GM18520 (cell line): Measurements from ENCODE around the gene NAGS.
"Not testable (repeated sequence)": the region's sequence is repeated elsewhere in the genome, so short reads cannot be mapped to it uniquely, and the experiment has no call there.

Experiments used
- ATAC-seq: cut with Tn5 transposase; IDR thresholded peaks from one replicate; pipeline ENCODE4 v1.9.1; 2021; ENCODE audit not compliant: unreplicated experiment

Gene NAGS

GRCh38 chr17:44004077-44004760, at the start of gene NAGS:
NAGS (plus strand) TSS chr17:44004622; CDS start chr17:44004664, 42 bp downstream.
- ATAC-seq: no peak

DNA sequence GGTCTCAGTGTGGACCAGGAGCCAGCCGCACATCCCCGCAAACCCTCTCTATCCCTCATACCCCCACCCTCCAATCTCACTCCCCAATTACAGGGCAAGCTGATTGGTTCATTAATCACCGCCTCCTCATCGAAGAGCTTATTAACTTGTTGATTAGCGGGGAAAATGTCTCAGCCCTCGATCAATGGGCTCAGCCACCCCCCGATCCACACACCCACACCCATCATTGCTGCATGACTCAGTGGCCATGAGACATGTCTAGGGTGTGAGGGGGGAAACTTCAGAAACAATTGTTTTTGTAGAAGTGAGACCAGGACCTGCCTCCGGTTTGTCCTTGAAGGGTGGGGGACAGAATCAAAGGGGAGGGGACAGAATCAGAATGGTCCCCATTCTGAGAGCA, 48.2 kb upstream of the NAGS start:
- ATAC-seq: no peak

DNA sequence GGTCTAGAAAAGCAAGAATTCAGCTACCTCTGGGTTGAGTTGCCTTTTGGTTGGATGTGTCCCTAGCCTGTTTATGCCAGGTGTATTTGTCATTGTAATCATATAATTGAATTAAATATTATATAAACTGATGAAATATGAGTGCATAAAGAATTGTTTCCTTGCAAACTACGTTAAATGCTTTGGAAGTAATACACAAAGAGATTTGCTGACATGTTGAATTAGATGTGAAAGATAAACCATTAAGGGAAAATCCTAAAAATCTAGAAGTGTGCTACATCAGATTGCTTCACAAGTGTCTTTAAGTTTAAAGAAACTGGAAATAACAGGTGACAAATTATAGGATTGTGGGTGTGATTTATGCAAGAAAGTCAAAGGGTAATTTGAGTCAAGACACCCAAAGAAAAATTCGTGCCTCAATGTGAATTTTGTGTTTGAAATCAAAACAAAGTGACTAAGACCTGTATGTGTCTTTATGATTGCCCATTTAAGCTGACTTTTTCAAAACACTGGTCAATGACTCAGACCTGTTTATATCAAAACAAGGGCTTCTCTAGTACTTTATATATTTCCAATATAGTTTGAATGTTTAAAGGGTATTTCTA, 45.6 kb upstream of the NAGS start:
- no peak for ATAC-seq

DNA sequence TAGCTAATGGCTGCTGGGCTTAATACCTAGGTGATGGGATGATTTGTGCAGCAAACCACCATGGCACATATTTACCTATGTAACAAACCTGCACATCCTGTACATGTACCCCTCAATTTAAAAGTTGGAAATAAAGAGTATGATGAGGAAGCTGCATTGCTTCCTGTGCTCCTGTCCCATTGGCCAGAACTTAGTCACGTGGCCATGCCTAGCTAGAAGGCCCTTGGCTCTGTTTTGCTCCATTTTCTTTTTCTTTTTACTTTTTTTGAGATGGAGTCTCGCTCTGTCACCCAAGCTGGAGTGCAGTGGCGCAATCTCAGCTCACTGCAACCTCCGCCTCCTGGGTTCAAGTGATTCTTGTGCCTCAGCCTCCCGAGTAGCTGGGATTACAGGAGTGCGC, 43.1 kb upstream of the NAGS start:
- ATAC-seq: not testable (repeated sequence)

GRCh38 chr17:43961954-43962353, 42.5 kb upstream of the NAGS start:
- no peak for ATAC-seq

DNA sequence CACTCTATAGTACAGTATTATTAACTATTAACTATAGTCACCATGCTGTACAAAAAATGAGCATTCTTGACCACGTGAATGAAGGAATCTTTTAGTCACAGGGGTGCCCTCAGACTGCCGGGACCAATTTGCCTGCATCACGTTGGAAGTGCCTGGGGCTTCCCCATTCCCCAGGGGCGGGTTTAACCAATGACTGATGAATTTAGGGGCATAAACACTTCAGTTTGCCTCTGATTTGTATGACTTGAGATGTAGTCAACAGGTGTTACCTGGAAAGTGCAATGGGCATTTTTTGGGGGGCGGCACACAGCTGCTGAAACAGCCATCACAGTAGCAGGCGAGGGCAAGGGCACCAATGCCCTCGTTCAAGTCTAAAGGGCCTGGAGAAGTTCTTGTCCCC, 41.9 kb upstream of the NAGS start:
- no peak for ATAC-seq

DNA sequence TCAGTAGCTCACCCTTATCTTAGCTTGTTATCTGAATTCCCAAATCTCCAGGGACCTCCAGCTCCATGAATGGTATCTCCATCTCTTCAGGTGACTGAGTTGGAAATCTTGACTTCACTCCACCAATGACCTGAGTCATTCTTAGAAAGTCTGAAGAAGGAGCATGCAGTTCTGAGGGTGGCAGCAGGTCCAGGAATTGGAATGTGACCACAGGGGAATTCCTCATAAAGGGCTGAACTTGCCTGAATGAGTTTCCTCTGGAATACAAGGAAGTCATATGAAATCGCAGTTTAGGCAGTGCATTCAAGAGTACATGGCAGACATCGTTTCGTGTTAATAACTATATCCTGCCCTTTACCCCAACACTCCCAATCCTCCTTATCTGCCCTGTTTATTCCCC, 38.1 kb upstream of the NAGS start:
- no peak for ATAC-seq

DNA sequence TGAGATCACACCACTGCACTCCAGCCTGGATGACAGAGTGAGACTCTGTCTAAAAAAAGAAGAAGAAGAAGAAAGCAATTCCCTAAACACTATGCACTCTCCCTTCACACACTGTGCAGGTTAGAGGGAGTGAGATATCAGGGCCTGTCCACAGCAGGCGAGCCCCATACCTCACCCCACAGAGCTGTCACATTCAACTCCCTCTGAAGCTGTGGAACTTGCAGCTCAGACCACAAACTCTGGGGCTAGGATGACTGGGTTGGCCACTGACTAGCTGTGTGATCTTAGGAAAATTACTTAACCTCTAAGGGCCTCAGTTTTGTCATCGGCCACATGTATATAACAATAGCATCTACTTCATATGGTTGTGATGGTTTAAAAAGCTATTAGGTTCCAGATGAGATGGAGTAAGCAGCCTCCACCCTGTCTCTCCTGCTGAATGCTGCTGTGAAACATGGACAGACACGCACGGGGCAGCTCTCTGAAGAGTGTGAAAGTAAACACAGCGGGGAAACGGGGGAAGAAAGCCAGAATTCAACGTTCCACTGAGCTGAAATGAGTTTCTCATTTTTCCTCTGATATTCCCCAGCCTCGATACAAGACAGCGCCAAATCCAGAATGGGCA, 37.1 kb upstream of the NAGS start:
- ATAC-seq: no peak

GRCh38 chr17:43970366-43970765, 34.1 kb upstream of the NAGS start:
- ATAC-seq: no peak

DNA sequence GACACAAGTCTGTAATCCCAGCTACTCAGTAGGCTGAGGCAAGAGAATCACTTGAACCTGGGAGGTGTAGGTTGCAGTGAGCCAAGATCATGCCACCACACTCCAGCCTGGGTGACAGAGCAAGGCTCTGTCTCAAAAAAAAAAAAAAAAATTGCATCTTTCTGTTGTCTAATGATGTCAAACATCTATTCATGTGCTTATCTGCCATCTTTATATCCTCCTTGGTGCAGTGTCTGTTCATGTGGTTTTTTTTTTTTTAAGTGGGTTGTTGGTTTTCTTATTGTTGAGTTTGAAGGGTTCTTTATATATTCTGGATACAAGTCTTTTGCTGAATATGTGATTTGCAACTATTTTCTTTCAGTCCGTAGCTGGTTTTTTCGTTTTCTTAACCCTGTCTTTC, 33.0 kb upstream of the NAGS start:
- not testable (repeated sequence) for ATAC-seq

GRCh38 chr17:43972444-43973212, 31.8 kb upstream of the NAGS start:
- ATAC-seq: not testable (repeated sequence)

GRCh38 chr17:43974382-43975266, 29.8 kb upstream of the NAGS start:
- no peak for ATAC-seq

GRCh38 chr17:43975898-43976297, 28.5 kb upstream of the NAGS start:
- no peak for ATAC-seq

DNA sequence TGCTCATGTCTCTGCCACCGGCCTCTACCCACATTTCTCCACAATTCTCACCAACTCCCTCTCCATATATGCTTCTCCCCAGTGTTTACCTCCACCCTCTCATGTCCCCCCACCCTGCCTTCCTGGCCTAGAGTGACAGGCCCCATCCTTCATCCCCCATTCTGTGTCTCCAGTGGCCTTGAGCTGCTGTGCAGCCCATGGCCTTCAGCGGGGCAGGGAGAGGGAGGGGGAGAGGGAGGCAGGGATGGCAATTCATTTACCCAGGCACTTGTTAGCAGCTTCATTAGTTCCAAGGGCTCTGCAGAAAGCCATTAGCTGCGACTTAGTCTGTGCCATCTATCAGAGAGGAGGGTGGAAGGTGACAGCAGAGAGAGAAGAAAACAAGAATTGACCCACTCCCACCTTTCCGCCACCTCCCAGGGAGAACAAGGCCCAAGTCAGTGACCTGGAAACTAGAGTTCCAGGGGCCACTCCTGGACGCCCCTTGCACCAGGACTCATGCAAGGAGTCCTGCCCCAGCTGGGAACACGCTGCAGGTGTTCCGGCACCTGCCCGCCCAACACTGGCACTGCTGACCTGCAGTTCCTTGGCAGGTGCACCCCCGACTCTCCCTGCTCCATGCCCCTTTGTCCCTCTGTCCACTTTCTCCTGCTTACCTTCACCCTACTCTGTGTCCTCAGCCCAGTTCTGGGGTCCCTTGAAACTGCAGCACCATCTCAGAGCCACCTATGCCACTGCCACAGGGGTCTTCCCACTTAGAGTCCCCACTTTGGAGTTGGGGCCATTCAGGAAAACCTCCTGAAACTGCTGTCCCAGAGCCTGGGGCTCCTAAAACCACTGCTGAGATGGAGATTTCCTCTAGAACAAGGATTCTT, 27.2 kb upstream of the NAGS start:
- no peak for ATAC-seq

- no peak for ATAC-seq
Observed at GRCh38 chr17:43978078-43978477, 26.3 kb upstream of the NAGS start.

DNA sequence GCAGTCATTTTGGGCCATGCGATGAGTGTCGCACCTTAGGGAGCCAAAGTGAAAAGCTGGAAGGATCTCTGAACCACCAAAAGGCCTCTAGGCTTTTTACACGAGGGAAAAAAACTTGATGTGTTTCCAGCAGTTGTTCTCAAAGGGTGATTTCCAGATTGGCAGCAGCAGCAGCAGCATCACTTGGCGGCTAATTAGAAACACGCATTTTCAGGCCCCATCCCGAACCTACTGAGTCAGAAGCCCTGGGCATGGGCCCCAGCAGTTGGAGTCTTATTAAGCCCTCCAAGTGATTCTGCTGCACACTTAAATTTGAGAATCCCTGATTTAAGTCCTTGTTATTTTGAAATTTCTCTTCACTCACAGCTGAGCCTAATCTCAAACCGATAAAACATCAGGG, 25.4 kb upstream of the NAGS start:
- no peak for ATAC-seq

DNA sequence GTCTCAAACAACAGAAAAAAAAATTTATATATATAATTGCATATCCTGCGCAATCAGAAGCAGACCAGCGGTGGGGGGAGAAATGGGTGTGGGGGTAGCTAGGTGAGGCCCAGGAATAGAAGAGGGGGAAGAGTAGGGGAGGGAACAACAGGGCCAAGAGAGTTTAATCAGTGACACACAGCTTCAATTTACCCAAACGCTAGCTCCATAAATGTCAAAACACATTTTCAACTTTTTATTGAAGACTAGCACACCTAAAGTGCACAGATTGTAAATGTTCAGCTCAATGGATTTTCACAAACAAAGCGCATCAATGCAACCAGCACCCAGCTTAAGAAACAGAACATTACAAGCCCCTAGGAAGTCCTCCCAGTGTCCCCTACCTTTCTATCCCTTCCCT, 24.8 kb upstream of the NAGS start:
- ATAC-seq: no peak

DNA sequence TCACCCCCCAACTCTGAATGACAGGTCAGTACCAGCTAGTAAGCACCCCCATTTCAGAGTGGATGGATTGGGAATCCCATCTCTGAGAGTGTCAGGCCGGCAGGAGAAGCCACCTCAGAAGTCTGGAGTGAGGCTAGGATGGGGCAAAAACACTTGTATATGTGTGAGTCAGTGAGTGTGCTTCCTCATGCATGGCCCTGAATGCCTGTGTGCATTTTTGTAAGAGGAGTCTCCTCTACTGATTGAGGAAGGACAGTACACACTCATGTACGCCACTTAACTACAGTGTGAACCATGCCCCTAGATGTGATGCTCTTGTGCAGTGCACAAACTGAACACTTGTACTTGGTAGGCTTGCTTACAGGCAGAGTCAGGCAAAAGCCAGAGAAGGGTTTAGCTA, 22.3 kb upstream of the NAGS start:
- ATAC-seq: no peak

- no peak for ATAC-seq
Observed at GRCh38 chr17:43983196-43983514, 21.3 kb upstream of the NAGS start.
